Measurements from ENCODE around the gene TPM1.
A peak's percentile ranks its signal among the peaks of the same experiment; 100 is the strongest.

- TF ChIP-seq CTCF (IDR thresholded peaks at IDR 0.05) (no peak), POLR2A (IDR thresholded peaks at IDR 0.05; ENCODE audit: low read depth) (no peak), POLR2AphosphoS5 (IDR thresholded peaks at IDR 0.05) (peak in 1 of 2 donors; percentile 32)
These were observed 7.3 kb downstream of the TPM1 start for GRCh38 chr15:63049783-63050371.
